Measurements from ENCODE around the gene DNMBP.
"Not testable (repeated sequence)": the region's sequence is repeated elsewhere in the genome, so short reads cannot be mapped to it uniquely, and the experiment has no call there.

Gene DNMBP

DNA sequence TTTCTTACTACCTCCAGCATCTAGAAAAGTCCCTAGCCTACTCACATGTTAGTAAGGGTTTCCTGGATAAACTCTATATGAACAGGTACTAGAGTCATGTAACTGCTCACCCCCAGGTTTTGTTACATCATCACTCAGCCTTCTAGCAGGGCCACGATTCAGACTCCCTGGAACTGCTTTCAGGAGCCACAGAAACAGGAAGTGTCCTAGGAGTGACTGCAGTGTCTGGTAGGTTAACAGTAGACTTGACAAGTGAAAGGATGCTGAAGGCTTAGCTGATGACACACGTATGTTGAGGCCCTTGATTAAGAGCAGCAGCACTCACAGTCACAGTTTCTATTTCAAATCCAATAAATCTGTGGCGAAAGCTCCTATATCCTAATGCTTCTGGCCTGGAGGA is 101.2 kb downstream of the DNMBP start:
- DNase-seq (ENCODE audit: low read depth): peak; percentile 78
- no peak overlapping the region for H3K4me3 ChIP-seq (ENCODE audit: low read length)
- TF ChIP-seq, protein P1, sequence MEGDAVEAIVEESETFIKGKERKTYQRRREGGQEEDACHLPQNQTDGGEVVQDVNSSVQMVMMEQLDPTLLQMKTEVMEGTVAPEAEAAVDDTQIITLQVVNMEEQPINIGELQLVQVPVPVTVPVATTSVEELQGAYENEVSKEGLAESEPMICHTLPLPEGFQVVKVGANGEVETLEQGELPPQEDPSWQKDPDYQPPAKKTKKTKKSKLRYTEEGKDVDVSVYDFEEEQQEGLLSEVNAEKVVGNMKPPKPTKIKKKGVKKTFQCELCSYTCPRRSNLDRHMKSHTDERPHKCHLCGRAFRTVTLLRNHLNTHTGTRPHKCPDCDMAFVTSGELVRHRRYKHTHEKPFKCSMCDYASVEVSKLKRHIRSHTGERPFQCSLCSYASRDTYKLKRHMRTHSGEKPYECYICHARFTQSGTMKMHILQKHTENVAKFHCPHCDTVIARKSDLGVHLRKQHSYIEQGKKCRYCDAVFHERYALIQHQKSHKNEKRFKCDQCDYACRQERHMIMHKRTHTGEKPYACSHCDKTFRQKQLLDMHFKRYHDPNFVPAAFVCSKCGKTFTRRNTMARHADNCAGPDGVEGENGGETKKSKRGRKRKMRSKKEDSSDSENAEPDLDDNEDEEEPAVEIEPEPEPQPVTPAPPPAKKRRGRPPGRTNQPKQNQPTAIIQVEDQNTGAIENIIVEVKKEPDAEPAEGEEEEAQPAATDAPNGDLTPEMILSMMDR (IDR thresholded peaks at IDR 0.05; ENCODE audit: insufficient read depth, low read depth, low read length, missing control alignments): no peak

DNA sequence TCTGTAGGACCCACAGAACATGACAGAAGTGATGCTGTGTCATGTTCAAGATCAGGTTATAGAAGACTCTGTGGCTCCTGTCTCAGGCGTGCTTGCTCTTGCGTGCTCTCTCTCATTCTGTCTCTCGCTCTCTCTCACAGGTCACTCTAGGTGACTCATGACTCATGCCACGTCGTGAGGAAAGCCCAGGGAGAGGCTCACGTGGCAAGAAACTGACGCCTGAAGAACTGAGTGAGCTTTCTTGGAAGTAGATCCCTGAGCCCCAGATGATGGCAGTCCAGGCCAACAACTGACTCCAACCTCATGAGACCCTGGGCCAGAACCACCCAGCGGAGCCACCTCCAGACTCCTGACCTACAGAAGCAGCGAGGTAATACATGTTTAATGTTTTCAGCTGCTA is 103.3 kb downstream of the DNMBP start:
- H3K4me3 ChIP-seq (ENCODE audit: low read length): no peak overlapping the region
- TF ChIP-seq, protein P1 (IDR thresholded peaks at IDR 0.05; ENCODE audit: insufficient read depth, low read depth, low read length, missing control alignments): peak; percentile 38
- DNase-seq (ENCODE audit: low read depth): peak; percentile 97

DNA sequence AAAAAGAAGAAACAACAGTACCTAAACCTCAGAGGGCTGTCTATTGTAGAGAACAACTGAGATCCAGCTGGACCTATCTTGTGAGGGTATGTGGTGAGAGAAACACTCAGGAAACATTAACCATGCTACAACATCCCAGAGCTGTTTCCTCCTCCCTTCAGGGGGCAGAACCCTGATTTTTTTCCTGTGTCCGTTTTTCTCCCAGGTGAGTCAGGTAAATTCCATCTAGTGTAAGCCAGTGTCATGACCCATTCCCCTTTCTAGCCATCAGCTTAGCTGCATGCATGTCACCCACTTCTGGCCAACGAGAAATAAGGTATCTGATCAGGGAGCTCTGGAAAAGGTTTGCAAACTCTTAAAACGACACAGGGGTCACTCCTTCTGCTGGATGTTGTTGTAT is 103.8 kb downstream of the DNMBP start:
- DNase-seq (ENCODE audit: low read depth): peak; percentile 40
- no peak overlapping the region for H3K4me3 ChIP-seq (ENCODE audit: low read length)
- TF ChIP-seq, protein P1 (IDR thresholded peaks at IDR 0.05; ENCODE audit: insufficient read depth, low read depth, low read length, missing control alignments): no peak

DNA sequence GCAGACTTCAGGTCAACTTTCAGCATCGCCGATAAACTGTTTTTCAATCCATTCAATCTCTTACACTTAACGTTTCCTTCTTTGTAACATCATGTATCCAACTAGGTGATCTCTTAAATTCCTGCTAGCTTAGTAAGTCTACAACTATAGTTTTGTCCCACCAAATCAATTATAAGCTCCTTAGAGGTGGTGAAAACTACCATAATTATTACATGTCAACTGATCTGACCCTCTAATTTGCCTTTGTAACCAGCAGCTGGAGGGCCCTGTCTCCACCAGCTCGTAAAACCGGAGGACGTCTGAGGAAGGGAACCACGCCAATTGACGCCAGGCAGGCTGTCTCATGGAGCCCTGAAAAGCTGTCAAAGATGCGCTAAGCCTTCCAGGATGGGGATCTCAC is 113.9 kb downstream of the DNMBP start:
- DNase-seq (ENCODE audit: low read depth): no peak
- TF ChIP-seq, protein P1 (IDR thresholded peaks at IDR 0.05; ENCODE audit: insufficient read depth, low read depth, low read length, missing control alignments): no peak
- H3K4me3 ChIP-seq (ENCODE audit: low read length): no peak overlapping the region

DNA sequence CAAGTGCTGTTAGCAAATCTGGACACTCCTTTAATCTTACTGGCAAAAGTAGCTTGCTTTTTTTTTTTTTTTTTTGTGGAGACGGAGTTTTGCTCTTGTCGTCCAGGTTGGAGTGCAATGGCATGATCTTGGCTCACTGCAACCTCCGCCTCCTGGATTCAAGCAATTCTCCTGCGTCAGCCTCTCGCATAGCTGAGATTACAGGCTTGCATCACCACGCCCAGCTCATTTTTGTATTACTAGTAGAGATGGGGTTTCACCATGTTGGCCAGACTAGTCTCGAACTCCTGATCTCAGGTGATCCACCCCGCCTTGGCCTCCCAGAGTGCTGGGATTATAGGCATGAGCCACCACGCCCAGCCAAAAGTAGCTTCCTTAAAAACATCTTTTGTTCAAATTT is 114.7 kb downstream of the DNMBP start:
- DNase-seq (ENCODE audit: low read depth); H3K4me3 ChIP-seq (ENCODE audit: low read length): not testable (repeated sequence)

DNA sequence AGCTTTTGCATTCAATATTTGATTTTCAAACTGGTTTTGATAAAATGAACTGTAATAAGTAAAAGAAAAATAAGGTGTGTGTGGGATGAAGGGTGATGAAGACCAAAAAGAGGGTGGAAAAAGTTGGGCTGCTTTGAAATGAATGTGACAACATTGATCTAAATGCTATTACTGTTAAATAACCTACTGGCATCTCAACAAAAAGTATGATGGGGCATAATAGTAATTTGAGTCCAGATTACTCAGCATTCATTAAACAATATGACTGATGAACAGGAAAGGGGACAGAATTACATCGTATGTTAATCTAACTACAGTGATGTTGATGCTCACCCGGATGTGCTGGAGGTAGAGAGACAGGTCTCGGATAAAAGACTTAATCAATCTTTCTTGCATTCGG is 115.1 kb downstream of the DNMBP start:
- H3K4me3 ChIP-seq (ENCODE audit: low read length): no peak overlapping the region
- no peak for DNase-seq (ENCODE audit: low read depth)
- TF ChIP-seq, protein P1 (IDR thresholded peaks at IDR 0.05; ENCODE audit: insufficient read depth, low read depth, low read length, missing control alignments): no peak

DNA sequence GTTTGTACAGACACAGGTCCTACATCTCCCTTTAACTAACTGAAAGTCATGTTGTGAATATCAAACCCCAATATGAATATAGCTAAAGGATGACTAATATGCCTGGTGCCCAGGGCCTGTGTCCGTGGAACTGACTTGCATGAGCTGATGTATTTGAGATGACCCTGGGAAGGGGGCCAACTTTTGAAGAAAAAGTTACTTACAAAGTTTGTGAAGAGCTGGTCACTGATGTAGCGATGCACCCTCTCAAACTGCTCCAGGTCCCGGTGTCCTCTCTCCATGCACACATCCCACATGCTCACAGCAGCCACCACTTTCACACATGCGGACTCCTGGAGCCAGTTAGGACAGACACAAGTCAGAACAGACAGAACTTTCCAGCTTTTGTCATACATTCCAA is 121.1 kb downstream of the DNMBP start:
- H3K4me3 ChIP-seq (ENCODE audit: low read length): no peak overlapping the region
- TF ChIP-seq, protein P1 (IDR thresholded peaks at IDR 0.05; ENCODE audit: insufficient read depth, low read depth, low read length, missing control alignments): no peak
- no peak for DNase-seq (ENCODE audit: low read depth)

DNA sequence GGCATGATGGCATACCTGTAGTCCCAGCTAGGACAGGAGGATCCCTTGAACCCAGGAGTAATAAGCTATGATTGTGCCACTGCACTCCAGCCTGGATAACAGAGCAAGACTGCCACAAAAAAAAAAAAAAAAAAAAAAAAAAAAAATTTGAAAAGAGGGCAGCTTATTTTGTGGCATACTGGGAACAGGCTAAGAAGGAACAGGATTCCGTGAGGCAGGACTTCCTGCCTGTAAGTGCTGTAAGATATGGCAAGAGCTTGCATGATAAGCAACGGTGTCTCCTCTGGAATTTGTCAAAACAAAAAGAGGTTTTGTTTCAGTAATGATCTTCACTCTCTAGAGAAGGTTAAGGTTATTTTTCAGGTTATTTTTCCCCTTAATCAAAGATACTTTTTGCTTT is 126.2 kb downstream of the DNMBP start:
- no peak for DNase-seq (ENCODE audit: low read depth)
- H3K4me3 ChIP-seq (ENCODE audit: low read length): no peak overlapping the region
- TF ChIP-seq, protein P1 (IDR thresholded peaks at IDR 0.05; ENCODE audit: insufficient read depth, low read depth, low read length, missing control alignments): no peak

Measured in epithelial cell of esophagus (primary cell).